ENCODE measurements around the gene GBX2.

Gene GBX2

DNA sequence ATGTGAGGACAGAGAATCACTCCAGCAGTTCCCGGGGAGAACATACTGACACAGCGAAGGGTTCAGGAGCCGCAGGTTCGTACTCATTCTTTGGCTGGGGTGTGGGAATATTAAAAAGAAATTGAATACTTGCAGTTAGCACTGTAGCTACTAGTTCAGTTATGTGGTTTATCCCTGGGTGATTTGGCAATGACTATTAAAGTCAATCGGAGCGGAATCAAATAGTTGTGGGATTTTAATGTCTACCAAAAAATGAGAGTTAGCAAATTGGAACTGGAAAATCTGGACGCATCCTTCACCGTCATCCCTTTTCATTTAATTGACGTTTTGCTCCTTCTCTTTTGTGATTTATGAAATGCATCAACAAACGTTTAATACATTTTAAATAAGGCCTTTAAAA is 50.8 kb downstream of the GBX2 start:
- TF ChIP-seq CTCF (IDR thresholded peaks at IDR 0.05) (no peak), ZFX (IDR thresholded peaks at IDR 0.05; ENCODE audit: borderline replicate concordance) (no peak)

More for the DNA sequence above, 50.8 kb downstream of the GBX2 start:
- no peak overlapping the region for H3K27ac ChIP-seq

Data from 22Rv1 (cell line).